ENCODE data around the gene RNU5B-1.

Gene RNU5B-1

DNA sequence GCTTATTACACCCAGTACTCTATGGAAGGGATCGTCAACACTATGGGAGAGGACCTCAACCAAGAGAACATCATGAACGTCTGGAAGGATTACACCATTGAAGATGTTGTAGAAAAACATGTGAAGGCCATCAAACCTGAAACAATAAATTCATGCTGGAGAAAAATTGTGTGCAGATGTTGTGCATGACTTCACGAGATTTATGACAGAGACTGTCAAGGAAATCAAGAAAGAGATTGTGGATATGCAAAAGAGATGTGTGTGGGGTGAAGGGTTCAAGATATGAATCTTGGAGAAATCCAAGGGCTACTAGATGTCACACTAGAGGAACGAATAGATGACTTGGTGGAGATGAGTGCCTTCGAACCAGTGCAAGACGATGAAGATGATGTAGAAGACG lies 14.2 kb upstream of the RNU5B-1 start:
- Histone ChIP-seq H3K36me3 (ENCODE audit: insufficient read depth) (no peaks in the 10 kb centered on the region), H2AFZ (ENCODE audit: low read depth) (no peak overlapping the region), H3K27me3 (ENCODE audit: insufficient read depth, low read depth) (no peaks in the 10 kb centered on the region)

DNA sequence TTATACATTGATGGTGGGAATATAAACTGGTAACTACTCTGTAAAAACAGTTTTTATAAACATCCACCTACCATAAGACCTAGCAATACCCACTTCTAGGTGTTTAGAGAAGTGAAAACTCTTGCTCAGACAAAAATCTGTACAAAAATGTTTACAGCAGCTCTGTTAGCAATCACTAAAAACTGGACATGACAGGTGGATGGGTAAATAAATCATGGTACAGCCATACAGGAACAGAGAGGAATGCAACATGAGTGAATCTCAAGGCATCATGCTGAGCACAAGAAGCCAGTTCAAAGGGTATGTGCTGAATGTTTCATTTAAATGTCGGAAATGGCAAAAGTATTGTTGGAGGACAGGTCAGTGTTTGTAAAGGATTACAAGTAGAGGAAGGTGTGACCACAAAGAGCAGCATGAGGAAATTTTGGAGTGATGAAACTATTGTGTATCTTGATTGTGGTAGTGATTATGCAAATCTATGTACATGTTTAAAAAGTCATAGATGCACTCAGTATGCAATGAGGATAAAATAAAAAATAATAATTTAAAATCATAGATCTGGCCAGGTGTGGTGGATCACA lies 11.4 kb upstream of the RNU5B-1 start:
- H3K27ac ChIP-seq, result no peak overlapping the region
- H3K4me1 ChIP-seq (ENCODE audit: low read depth, poor library complexity, severe bottlenecking), result peaks cover 19% of the 10 kb centered on the region

More for the DNA sequence above, 14.2 kb upstream of the RNU5B-1 start:
- no peak overlapping the region for H3K9ac ChIP-seq
- H3K4me3 ChIP-seq (IDR thresholded peaks at IDR 0.05; ENCODE audit: insufficient read depth, low read depth, low read length), result no peak overlapping the region
- H3K79me2 ChIP-seq (ENCODE audit: insufficient read depth, low read depth), result no peaks in the 10 kb centered on the region
- H3K27ac ChIP-seq, result no peak overlapping the region
- TF ChIP-seq, protein P1, sequence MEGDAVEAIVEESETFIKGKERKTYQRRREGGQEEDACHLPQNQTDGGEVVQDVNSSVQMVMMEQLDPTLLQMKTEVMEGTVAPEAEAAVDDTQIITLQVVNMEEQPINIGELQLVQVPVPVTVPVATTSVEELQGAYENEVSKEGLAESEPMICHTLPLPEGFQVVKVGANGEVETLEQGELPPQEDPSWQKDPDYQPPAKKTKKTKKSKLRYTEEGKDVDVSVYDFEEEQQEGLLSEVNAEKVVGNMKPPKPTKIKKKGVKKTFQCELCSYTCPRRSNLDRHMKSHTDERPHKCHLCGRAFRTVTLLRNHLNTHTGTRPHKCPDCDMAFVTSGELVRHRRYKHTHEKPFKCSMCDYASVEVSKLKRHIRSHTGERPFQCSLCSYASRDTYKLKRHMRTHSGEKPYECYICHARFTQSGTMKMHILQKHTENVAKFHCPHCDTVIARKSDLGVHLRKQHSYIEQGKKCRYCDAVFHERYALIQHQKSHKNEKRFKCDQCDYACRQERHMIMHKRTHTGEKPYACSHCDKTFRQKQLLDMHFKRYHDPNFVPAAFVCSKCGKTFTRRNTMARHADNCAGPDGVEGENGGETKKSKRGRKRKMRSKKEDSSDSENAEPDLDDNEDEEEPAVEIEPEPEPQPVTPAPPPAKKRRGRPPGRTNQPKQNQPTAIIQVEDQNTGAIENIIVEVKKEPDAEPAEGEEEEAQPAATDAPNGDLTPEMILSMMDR (conservative IDR thresholded peaks at IDR 0.05; ENCODE audit: low read depth, low read length), result no peak
- H3K4me1 ChIP-seq (ENCODE audit: low read depth, poor library complexity, severe bottlenecking), result peaks cover 20% of the 10 kb centered on the region
- no peaks in the 10 kb centered on the region for H4K20me1 ChIP-seq (ENCODE audit: insufficient read depth)
- H3K4me2 ChIP-seq, result no peak overlapping the region

DNA sequence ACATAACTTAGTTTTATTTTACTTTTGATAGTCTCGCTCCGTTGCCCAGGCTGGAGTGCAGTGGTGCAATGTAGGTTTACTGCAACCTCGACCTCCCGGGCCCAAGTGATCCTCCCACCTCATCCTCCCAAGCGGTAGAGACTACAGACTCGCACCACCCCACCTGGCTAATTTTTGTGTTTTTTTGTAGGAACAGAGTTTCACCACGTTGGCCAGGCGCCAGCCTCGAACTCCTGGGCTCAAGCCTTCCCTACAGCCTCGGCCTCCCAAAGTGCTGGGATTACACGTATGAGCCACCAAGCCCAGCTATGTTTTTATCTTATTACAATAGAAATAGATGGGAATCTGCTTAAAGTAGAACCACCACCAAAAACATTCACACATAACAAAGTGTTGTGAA lies 5.7 kb upstream of the RNU5B-1 start:
- Histone ChIP-seq H3K4me1 (ENCODE audit: low read depth, poor library complexity, severe bottlenecking) (peaks cover 21% of the 10 kb centered on the region), H3K9ac (no peak overlapping the region), H3K4me2 (no peak overlapping the region), H3K27me3 (ENCODE audit: insufficient read depth, low read depth) (no peaks in the 10 kb centered on the region), H2AFZ (ENCODE audit: low read depth) (no peak overlapping the region), H4K20me1 (ENCODE audit: insufficient read depth) (no peaks in the 10 kb centered on the region), H3K4me3 (IDR thresholded peaks at IDR 0.05; ENCODE audit: insufficient read depth, low read depth, low read length) (no peak overlapping the region), H3K79me2 (ENCODE audit: insufficient read depth, low read depth) (no peaks in the 10 kb centered on the region), H3K27ac (no peak overlapping the region), H3K36me3 (ENCODE audit: insufficient read depth) (no peaks in the 10 kb centered on the region)
- TF ChIP-seq, protein P1 (conservative IDR thresholded peaks at IDR 0.05; ENCODE audit: low read depth, low read length), result no peak

More for the DNA sequence above, 11.4 kb upstream of the RNU5B-1 start:
- H3K79me2 ChIP-seq (ENCODE audit: insufficient read depth, low read depth), result no peaks in the 10 kb centered on the region
- no peaks in the 10 kb centered on the region for H3K36me3 ChIP-seq (ENCODE audit: insufficient read depth)
- H3K9ac ChIP-seq, result no peak overlapping the region
- TF ChIP-seq, protein P1 (conservative IDR thresholded peaks at IDR 0.05; ENCODE audit: low read depth, low read length), result no peak
- no peak overlapping the region for H3K4me2 ChIP-seq
- no peak overlapping the region for H3K4me3 ChIP-seq (IDR thresholded peaks at IDR 0.05; ENCODE audit: insufficient read depth, low read depth, low read length)
- H3K27me3 ChIP-seq (ENCODE audit: insufficient read depth, low read depth), result no peaks in the 10 kb centered on the region
- no peaks in the 10 kb centered on the region for H4K20me1 ChIP-seq (ENCODE audit: insufficient read depth)
- H2AFZ ChIP-seq (ENCODE audit: low read depth), result no peak overlapping the region

DNA sequence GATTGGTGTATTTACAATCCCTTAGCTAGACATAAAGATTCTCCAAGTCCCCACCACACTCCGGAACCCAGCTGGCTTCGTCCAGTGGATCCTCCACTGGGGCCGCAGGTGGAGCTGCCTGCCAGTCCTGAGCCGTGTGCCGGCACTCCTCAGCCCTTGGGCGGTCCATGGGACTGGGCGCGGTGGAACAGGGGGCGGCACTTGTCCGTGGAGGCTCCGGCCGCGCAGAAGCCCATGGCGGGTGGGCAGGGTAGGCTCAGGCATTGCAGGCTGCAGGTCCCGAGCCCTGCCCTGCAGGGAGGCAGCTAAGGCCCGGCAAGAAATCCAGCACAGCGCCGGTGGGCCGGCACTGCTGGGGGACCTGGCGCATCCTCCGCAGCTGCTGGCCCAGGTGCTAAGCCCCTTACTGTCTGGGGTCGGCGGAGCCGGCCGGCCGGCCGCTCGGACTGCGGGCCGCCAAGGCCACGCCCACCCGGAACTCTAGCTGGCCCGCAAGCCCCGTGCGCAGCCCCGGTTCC lies 3.5 kb upstream of the RNU5B-1 start:
- peaks cover 30% of the 10 kb centered on the region for H3K4me1 ChIP-seq (ENCODE audit: low read depth, poor library complexity, severe bottlenecking)
- H3K9ac ChIP-seq, result no peak overlapping the region
- TF ChIP-seq, protein P1 (conservative IDR thresholded peaks at IDR 0.05; ENCODE audit: low read depth, low read length), result no peak
- H3K4me3 ChIP-seq (IDR thresholded peaks at IDR 0.05; ENCODE audit: insufficient read depth, low read depth, low read length), result no peak overlapping the region
- no peak overlapping the region for H3K27ac ChIP-seq
- no peaks in the 10 kb centered on the region for H3K36me3 ChIP-seq (ENCODE audit: insufficient read depth)
- H3K27me3 ChIP-seq (ENCODE audit: insufficient read depth, low read depth), result no peaks in the 10 kb centered on the region
- no peaks in the 10 kb centered on the region for H4K20me1 ChIP-seq (ENCODE audit: insufficient read depth)
- H3K4me2 ChIP-seq, result no peak overlapping the region
- no peaks in the 10 kb centered on the region for H3K79me2 ChIP-seq (ENCODE audit: insufficient read depth, low read depth)
- no peak overlapping the region for H2AFZ ChIP-seq (ENCODE audit: low read depth)

Measured in KMS-11 (cell line).